ENCODE measurements around the gene TMEM115. TPM values are rescaled to one million over a fixed set of nuclear protein-coding genes. Genes with fewer than 3 reads are reported as not detected.

TMEM115 gene
- total and polyA plus RNA-seq, 10 of the 15 experiments (the other 5 are each of a cell fraction or from before 2014, with no cell fraction given) = 1.9 to 18.7 (median 13.2) TPM

DNA sequence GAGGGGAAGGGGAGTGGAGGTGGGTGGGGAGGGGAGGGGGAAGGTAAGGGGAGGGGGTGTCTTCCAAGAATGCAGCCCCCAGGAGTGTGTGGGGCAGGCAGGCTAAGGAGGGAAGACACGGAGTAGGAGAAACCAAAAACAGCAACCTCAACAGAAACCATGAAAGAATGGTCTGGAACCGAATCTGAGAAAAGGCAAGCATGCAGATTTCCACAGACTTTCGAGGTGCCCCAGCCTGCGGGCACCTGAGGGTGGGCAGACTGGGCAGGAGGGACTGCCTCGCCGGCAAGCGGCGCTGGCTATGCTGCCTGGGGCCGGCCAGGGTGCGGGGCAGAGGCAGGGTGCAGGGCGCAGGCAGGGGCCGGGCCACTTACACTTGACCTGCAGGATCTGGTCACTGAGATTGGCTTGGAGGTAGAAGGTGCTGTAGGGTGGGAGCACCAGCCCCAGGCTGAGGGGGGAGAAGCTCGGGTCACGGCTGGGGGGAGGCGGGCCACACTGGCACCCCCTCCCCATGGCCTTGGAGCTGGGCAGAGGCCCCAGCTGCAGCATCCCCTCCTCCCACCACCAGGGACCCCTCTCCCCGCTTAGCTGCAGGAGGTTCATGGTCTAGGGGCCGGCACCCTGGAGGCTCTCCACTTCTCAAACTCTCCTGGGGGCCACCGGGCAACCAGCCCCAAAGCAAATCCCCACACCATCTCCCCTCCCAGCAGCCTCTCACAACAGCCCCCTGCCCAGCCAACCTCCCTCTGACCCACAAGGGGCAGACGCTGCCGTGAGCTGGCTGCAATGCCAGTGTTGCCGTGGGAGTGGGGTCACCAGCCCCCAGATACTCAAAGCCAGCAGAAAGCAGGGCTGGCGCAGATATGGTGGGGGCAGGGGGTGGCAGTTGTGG, 15.3 kb upstream of the TMEM115 start:
- ChIA-PET RAD21 (ENCODE audit: unreplicated experiment) (no interaction called here), CTCF (no interaction called here), SMC1A (ENCODE audit: uncharacterized antibody, unreplicated experiment) (no interaction called here), POLR2A (no interaction called here)
- H3K27ac ChIP-seq (ENCODE audit: control insufficient read depth, insufficient read depth) = no peak overlapping the region
- H3K27me3 ChIP-seq (replicated peaks in 1 of 2; ENCODE audit: control insufficient read depth in 2 of 2, insufficient read depth in 2 of 2, low read length in 1 of 2) = no peaks in the 10 kb centered on the region; a peak in 2 of 4 replicates
- H4K20me1 ChIP-seq (ENCODE audit: control insufficient read depth, insufficient read depth) = no peaks in the 10 kb centered on the region
- no peak overlapping the region for H3K4me3 ChIP-seq
- intact Hi-C loops (cut with micrococcal nuclease; ENCODE audit: unreplicated experiment) (no loop called here), in situ Hi-C loops (cut with MboI) (no loop called here)
- no peaks in the 10 kb centered on the region for H3K36me3 ChIP-seq (ENCODE audit: control insufficient read depth in 2 of 2, insufficient read depth in 2 of 2, low read length in 1 of 2)
- 54% methylated on average over 22 of the region's 22 CpGs for WGBS (ENCODE audit: insufficient coverage, insufficient replicate concordance, low lambda C conversion rate, missing lambda C conversion rate)
- no peak overlapping the region for H3K4me2 ChIP-seq (ENCODE audit: control insufficient read depth, insufficient read depth)
- H3K4me1 ChIP-seq (ENCODE audit: control insufficient read depth, insufficient read depth, low read length) = no peaks in the 10 kb centered on the region
- no peaks in the 10 kb centered on the region for H3K9me3 ChIP-seq (replicated peaks; ENCODE audit: control insufficient read depth, insufficient read depth, low read length)
- no TSS peak for BruUV-seq (replicated peaks)
- H3K79me2 ChIP-seq (ENCODE audit: control insufficient read depth, insufficient read depth, low read length) = no peaks in the 10 kb centered on the region
- H3K9ac ChIP-seq (ENCODE audit: control insufficient read depth, insufficient read depth, low read length) = no peak overlapping the region
- FAIRE-seq = no peak
- DNase-seq (ENCODE audit: low read depth, low spot score) = no peak
- no peak overlapping the region for H2AFZ ChIP-seq (ENCODE audit: control insufficient read depth, low read depth, low read length)
- TF ChIP-seq TCF3 (IDR thresholded peaks at IDR 0.05; ENCODE audit: borderline replicate concordance, insufficient read depth, low read depth, low read length) = no peak
- no peak for TF ChIP-seq RAD21 (IDR thresholded peaks at IDR 0.05; ENCODE audit: insufficient read depth, low read depth, low read length)
- TF ChIP-seq, protein P1, sequence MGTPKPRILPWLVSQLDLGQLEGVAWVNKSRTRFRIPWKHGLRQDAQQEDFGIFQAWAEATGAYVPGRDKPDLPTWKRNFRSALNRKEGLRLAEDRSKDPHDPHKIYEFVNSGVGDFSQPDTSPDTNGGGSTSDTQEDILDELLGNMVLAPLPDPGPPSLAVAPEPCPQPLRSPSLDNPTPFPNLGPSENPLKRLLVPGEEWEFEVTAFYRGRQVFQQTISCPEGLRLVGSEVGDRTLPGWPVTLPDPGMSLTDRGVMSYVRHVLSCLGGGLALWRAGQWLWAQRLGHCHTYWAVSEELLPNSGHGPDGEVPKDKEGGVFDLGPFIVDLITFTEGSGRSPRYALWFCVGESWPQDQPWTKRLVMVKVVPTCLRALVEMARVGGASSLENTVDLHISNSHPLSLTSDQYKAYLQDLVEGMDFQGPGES (IDR thresholded peaks at IDR 0.05) = no peak
- TF ChIP-seq SRF (IDR thresholded peaks at IDR 0.05; ENCODE audit: low read depth in 2 of 2, low read length in 2 of 2) = no peak
- TF ChIP-seq, protein P2, sequence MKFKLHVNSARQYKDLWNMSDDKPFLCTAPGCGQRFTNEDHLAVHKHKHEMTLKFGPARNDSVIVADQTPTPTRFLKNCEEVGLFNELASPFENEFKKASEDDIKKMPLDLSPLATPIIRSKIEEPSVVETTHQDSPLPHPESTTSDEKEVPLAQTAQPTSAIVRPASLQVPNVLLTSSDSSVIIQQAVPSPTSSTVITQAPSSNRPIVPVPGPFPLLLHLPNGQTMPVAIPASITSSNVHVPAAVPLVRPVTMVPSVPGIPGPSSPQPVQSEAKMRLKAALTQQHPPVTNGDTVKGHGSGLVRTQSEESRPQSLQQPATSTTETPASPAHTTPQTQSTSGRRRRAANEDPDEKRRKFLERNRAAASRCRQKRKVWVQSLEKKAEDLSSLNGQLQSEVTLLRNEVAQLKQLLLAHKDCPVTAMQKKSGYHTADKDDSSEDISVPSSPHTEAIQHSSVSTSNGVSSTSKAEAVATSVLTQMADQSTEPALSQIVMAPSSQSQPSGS (IDR thresholded peaks at IDR 0.05; ENCODE audit: low read length) = no peak
- no peak for TF ChIP-seq CHD4 (IDR thresholded peaks at IDR 0.05)
- TF ChIP-seq GABPA (IDR thresholded peaks at IDR 0.05; ENCODE audit: low read depth) = no peak
- TF ChIP-seq, protein P3, sequence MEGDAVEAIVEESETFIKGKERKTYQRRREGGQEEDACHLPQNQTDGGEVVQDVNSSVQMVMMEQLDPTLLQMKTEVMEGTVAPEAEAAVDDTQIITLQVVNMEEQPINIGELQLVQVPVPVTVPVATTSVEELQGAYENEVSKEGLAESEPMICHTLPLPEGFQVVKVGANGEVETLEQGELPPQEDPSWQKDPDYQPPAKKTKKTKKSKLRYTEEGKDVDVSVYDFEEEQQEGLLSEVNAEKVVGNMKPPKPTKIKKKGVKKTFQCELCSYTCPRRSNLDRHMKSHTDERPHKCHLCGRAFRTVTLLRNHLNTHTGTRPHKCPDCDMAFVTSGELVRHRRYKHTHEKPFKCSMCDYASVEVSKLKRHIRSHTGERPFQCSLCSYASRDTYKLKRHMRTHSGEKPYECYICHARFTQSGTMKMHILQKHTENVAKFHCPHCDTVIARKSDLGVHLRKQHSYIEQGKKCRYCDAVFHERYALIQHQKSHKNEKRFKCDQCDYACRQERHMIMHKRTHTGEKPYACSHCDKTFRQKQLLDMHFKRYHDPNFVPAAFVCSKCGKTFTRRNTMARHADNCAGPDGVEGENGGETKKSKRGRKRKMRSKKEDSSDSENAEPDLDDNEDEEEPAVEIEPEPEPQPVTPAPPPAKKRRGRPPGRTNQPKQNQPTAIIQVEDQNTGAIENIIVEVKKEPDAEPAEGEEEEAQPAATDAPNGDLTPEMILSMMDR (IDR thresholded peaks at IDR 0.05 in 2 of 3, conservative IDR thresholded peaks at IDR 0.05 in 1 of 3; ENCODE audit: control insufficient read depth in 2 of 3, extremely low read depth in 1 of 3, insufficient read depth in 1 of 3, low read depth in 3 of 3, low read length in 3 of 3) = no peak
- no peak for TF ChIP-seq ATF7 (IDR thresholded peaks at IDR 0.05; ENCODE audit: low read depth)
- TF ChIP-seq BRCA1 (IDR thresholded peaks at IDR 0.05; ENCODE audit: low read depth, low read length) = no peak
- no peak for TF ChIP-seq SIX5 (IDR thresholded peaks at IDR 0.05; ENCODE audit: low read depth, low read length, severe bottlenecking)
- no peak for TF ChIP-seq POU2F2 (IDR thresholded peaks at IDR 0.05; ENCODE audit: borderline replicate concordance, low read depth, low read length)
- no peak for TF ChIP-seq STAT3 (IDR thresholded peaks at IDR 0.05; ENCODE audit: low read depth, low read length)
- TF ChIP-seq CHD2 (IDR thresholded peaks at IDR 0.05; ENCODE audit: borderline replicate concordance, low read depth, low read length) = no peak
- TF ChIP-seq BCL11A (IDR thresholded peaks at IDR 0.05; ENCODE audit: low read depth, low read length) = no peak
- TF ChIP-seq, protein P4, sequence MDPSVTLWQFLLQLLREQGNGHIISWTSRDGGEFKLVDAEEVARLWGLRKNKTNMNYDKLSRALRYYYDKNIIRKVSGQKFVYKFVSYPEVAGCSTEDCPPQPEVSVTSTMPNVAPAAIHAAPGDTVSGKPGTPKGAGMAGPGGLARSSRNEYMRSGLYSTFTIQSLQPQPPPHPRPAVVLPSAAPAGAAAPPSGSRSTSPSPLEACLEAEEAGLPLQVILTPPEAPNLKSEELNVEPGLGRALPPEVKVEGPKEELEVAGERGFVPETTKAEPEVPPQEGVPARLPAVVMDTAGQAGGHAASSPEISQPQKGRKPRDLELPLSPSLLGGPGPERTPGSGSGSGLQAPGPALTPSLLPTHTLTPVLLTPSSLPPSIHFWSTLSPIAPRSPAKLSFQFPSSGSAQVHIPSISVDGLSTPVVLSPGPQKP (IDR thresholded peaks at IDR 0.05; ENCODE audit: low read depth, low read length) = no peak
- TF ChIP-seq TCF12 (IDR thresholded peaks at IDR 0.05; ENCODE audit: low read depth, low read length) = no peak
- TF ChIP-seq SREBF1 (IDR thresholded peaks at IDR 0.05; ENCODE audit: low read length) = no peak
- ATAC-seq = peak; percentile 20; the same call in 2 of the 3 replicates
